DOHH2 (cell line): Measurements from ENCODE around the gene IRF9.

Experiments used
- EZH2phosphoT487 ChIP-seq: fragments of 200-600 bp; sonication (generic); IDR thresholded peaks from 2 replicates; pipeline ENCODE4 v1.6.1; 2017; ENCODE audit warnings: borderline replicate concordance, mild to moderate bottlenecking, antibody characterized with exemption, low read length, moderate library complexity, mixed read lengths
- TF ChIP-seq, protein P1 (sequence below): fragments of 200-600 bp; sonication (generic); IDR thresholded peaks from one replicate; pipeline ENCODE4 v1.5.1; 2014; ENCODE audit warnings: antibody characterized with exemption, mild to moderate bottlenecking, low read depth, low read length; ENCODE audit not compliant: poor library complexity, severe bottlenecking

- TF ChIP-seq, protein P1, sequence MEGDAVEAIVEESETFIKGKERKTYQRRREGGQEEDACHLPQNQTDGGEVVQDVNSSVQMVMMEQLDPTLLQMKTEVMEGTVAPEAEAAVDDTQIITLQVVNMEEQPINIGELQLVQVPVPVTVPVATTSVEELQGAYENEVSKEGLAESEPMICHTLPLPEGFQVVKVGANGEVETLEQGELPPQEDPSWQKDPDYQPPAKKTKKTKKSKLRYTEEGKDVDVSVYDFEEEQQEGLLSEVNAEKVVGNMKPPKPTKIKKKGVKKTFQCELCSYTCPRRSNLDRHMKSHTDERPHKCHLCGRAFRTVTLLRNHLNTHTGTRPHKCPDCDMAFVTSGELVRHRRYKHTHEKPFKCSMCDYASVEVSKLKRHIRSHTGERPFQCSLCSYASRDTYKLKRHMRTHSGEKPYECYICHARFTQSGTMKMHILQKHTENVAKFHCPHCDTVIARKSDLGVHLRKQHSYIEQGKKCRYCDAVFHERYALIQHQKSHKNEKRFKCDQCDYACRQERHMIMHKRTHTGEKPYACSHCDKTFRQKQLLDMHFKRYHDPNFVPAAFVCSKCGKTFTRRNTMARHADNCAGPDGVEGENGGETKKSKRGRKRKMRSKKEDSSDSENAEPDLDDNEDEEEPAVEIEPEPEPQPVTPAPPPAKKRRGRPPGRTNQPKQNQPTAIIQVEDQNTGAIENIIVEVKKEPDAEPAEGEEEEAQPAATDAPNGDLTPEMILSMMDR: no peak
- no peak for TF ChIP-seq EZH2phosphoT487
Observed at GRCh38 chr14:24122898-24123297, 38.2 kb upstream of the IRF9 start.
